B cell (primary cell): ENCODE data around the gene ITPR3. TPM values are rescaled to one million over a fixed set of nuclear protein-coding genes. Genes with fewer than 3 reads are reported as not detected.

Experiments
- ATAC-seq: fragments of 200-7000 bp; cut with Tn5 transposase; one replicate; pipeline ENCODE4 v1.10.0; 2021; ENCODE audit warnings: low read depth, mild to moderate bottlenecking, moderate number of reproducible peaks, moderate library complexity
- CTCF ChIA-PET: fragments of 350-600 bp; sonication (Branson Sonifier 250); formaldehyde crosslinking; loops from one replicate; lab custom pipeline; 2021; ENCODE audit warnings: antibody characterized with exemption, inconsistent platforms; lab: Charles Lee
- POLR2A ChIA-PET: fragments of 350-600 bp; sonication (Branson Sonifier 250); formaldehyde crosslinking; loops from one replicate; lab custom pipeline; 2021; ENCODE audit warnings: antibody characterized with exemption; lab: Charles Lee
- DNase-seq: peaks from one replicate; pipeline ENCODE4 v3.0.0; 2013
- H2AFZ ChIP-seq: 2 replicates; pipeline ENCODE4 v1.6.1; 2012; ENCODE audit warnings: mild to moderate bottlenecking, low read depth, low read length; ENCODE audit not compliant: insufficient read depth, poor library complexity, severe bottlenecking
- H3K27ac ChIP-seq, 2 donors: 1 replicate in 1 of 2; 2 replicates in 1 of 2; pipeline ENCODE4 v1.5.1; 2012 to 2013; ENCODE audit warnings: low read length in 2 of 2, mild to moderate bottlenecking in 2 of 2, moderate library complexity in 1 of 2
- H3K27me3 ChIP-seq, 4 experiments: fragments of 200-600 bp in 1 of 4; sonication (generic) in 1 of 4; replicated peaks in 1 of 4; 1 replicate in 2 of 4; 2 replicates in 2 of 4; pipeline versions ENCODE4 v1.6.1 to v1.7.0; 2013 to 2016; ENCODE audit warnings: low read length in 3 of 4, mild to moderate bottlenecking in 2 of 4, mixed read lengths in 1 of 4, moderate library complexity in 1 of 4; ENCODE audit not compliant: insufficient read depth in 4 of 4, control insufficient read depth in 3 of 4; ENCODE audit errors: control extremely low read depth in 1 of 4
- H3K36me3 ChIP-seq, 2 experiments: replicated peaks in 1 of 2; 1 replicate in 1 of 2; 2 replicates in 1 of 2; pipeline versions ENCODE4 v1.6.1 to v1.7.1; 2013; ENCODE audit warnings: low read length in 1 of 2; ENCODE audit not compliant: insufficient read depth in 2 of 2, control insufficient read depth in 1 of 2; ENCODE audit errors: control extremely low read depth in 1 of 2, extremely low read depth in 1 of 2
- H3K4me1 ChIP-seq, 2 donors: fragments of 200-600 bp in 1 of 2; sonication (generic) in 1 of 2; 1 replicate in 1 of 2; 2 replicates in 1 of 2; pipeline versions ENCODE4 v1.5.1 to v1.6.1; 2013 to 2017; ENCODE audit warnings: low read length in 2 of 2; ENCODE audit not compliant: control insufficient read depth in 2 of 2, insufficient read depth in 2 of 2
- H3K4me2 ChIP-seq: replicated peaks from 2 replicates; pipeline ENCODE3; 2012; ENCODE audit warnings: mild to moderate bottlenecking, low read depth, low read length; ENCODE audit not compliant: poor library complexity, severe bottlenecking
- H3K4me3 ChIP-seq, 5 experiments: fragments of 200-600 bp in 1 of 5; sonication (generic) in 1 of 5; 1 replicate in 3 of 5; 2 replicates in 2 of 5; pipeline versions ENCODE4 v1.5.1 to v1.7.0; 2011 to 2016; ENCODE audit warnings: low read length in 4 of 5, mild to moderate bottlenecking in 4 of 5, low read depth in 2 of 5, control low read depth in 1 of 5, moderate library complexity in 1 of 5; ENCODE audit not compliant: insufficient read depth in 1 of 5; ENCODE audit errors: control extremely low read depth in 1 of 5, extremely low read depth in 1 of 5
- H3K79me2 ChIP-seq: fragments of 200-600 bp; sonication (generic); one replicate; pipeline ENCODE4 v1.6.0; 2016; ENCODE audit warnings: low read length; ENCODE audit not compliant: control insufficient read depth, insufficient read depth
- H3K9ac ChIP-seq: fragments of 200-600 bp; sonication (generic); 2 replicates; pipeline ENCODE4 v1.6.1; 2017; ENCODE audit warnings: mild to moderate bottlenecking, low read length, moderate library complexity
- H3K9me3 ChIP-seq, 3 donors: one replicate each; pipeline versions ENCODE4 v1.6.1 to v1.7.1; 2013; ENCODE audit warnings: low read length in 2 of 3; ENCODE audit not compliant: control insufficient read depth in 2 of 3, insufficient read depth in 1 of 3; ENCODE audit errors: control extremely low read depth in 1 of 3
- H4K20me1 ChIP-seq: 2 replicates; pipeline ENCODE4 v1.6.0; 2012; ENCODE audit warnings: mild to moderate bottlenecking, low read length; ENCODE audit not compliant: insufficient read depth, control insufficient read depth, poor library complexity, severe bottlenecking
- H3K27ac Mint-ChIP-seq: one replicate; pipeline ENCODE4 v1.8.0; 2021; ENCODE audit warnings: mixed read lengths
- H3K27me3 Mint-ChIP-seq: one replicate; pipeline ENCODE4 v1.8.0; 2021; ENCODE audit warnings: mixed read lengths
- H3K4me1 Mint-ChIP-seq: one replicate; pipeline ENCODE4 v1.8.0; 2021; ENCODE audit warnings: mixed read lengths
- H3K4me3 Mint-ChIP-seq: one replicate; pipeline ENCODE4 v1.8.0; 2021; ENCODE audit warnings: mixed read lengths
- H3K9me3 Mint-ChIP-seq: one replicate; pipeline ENCODE4 v1.8.0; 2022; ENCODE audit warnings: mixed read lengths; ENCODE audit not compliant: insufficient read depth
- CTCF ChIP-seq: fragments of 200-600 bp; IDR thresholded peaks from one replicate; pipeline ENCODE4 v1.8.0; 2022; ENCODE audit warnings: antibody characterized with exemption, mild to moderate bottlenecking
- EZH2 ChIP-seq: IDR thresholded peaks from 2 replicates; pipeline ENCODE4 v1.6.1; 2012; ENCODE audit warnings: borderline replicate concordance, low read depth, mild to moderate bottlenecking, moderate library complexity, low read length; ENCODE audit not compliant: insufficient read depth, poor library complexity, severe bottlenecking
- WGBS: methylation state at CpG from one replicate; pipeline ENCODE4 v1.1.5; 2013; ENCODE audit warnings: missing lambda C conversion rate; ENCODE audit not compliant: insufficient coverage; 5-methylcytosine and 5-hydroxymethylcytosine counted together
- intact Hi-C: fragments of 100-400 bp; cut with micrococcal nuclease; formaldehyde crosslinking; loops from one replicate; pipeline ENCODE4 v1.10.0; 2022
- polyA plus RNA-seq: library from polyadenylated mRNA; depleted of rRNA; stranded (reverse); fragments of >200 nt; gene quantifications from 2 replicates; pipeline ENCODE4 v1.2.3, GENCODE V29; 2012
- total RNA-seq, 2 donors: library from RNA; stranded (reverse); fragments of 120-200 nt in 1 of 2; gene quantifications; 1 replicate in 1 of 2; 2 replicates in 1 of 2; pipeline versions ENCODE4 v1.2.3 to v1.2.4, GENCODE V29; 2013 to 2022

The ITPR3 gene
- total and polyA plus RNA-seq, 2 donors (not counting 1 experiment from before 2014, with no cell fraction given), result 61.9 to 67.6 TPM

GRCh38 chr6:33578588-33579011 lies 42.5 kb upstream of the ITPR3 start:
- ATAC-seq, result no peak
- WGBS, result 0% methylated on average over 5 of the region's 9 CpGs

More at GRCh38 chr6:33578588-33579011, 42.5 kb upstream of the ITPR3 start:
- peak overlapping the region; percentile 77 for H3K4me2 ChIP-seq
- ChIA-PET CTCF (interaction anchor here (0.9 to 15.7 kb wide), 10 partner anchors 8 to 166 kb away, joined by 3 to 213 read pairs (median 6); partner anchors contain the start of genes UQCC2 and ZBTB9), POLR2A (interaction anchor here (2.7 kb wide), 1 partner anchor 8 kb away, joined by 17 read pairs; no protein-coding TSS in a partner anchor)
- peaks cover 7% of the 10 kb centered on the region for H4K20me1 ChIP-seq
- H3K79me2 ChIP-seq, result peaks cover 35% of the 10 kb centered on the region
- Mint-ChIP-seq H3K4me1 (peaks cover 27% of the 10 kb centered on the region), H3K27ac (peak overlapping the region; percentile 95), H3K4me3 (peak overlapping the region; percentile 95), H3K27me3 (no peaks in the 10 kb centered on the region), H3K9me3 (no peaks in the 10 kb centered on the region)
- peaks cover 0 to 40% of the 10 kb centered on the region in 2 experiments for H3K36me3 ChIP-seq
- H3K9me3 ChIP-seq, result no peaks in the 10 kb centered on the region
- DNase-seq, result peak; percentile 59
- H3K4me3 ChIP-seq, result peak overlapping the region in 4 of 5 experiments; percentile 65 to 87 (median 75)
- H3K9ac ChIP-seq, result peak overlapping the region; percentile 89
- intact Hi-C loops, result no loop called here
- peaks cover 20 to 33% of the 10 kb centered on the region in 2 donors for H3K4me1 ChIP-seq
- no peaks in the 10 kb centered on the region for H3K27me3 ChIP-seq
- no peak for TF ChIP-seq EZH2
- no peak for TF ChIP-seq CTCF
- H3K27ac ChIP-seq, result peak overlapping the region; percentile 73 to 89
- no peak overlapping the region for H2AFZ ChIP-seq
